IPS DF 4.7 (cell line): ENCODE measurements around the gene NFIB.

Experiments
- DNase-seq: peaks from one replicate; pipeline ENCODE4 v3.0.0-alpha.2; 2013; ENCODE audit warnings: low spot score; ENCODE audit errors: extremely low read depth

NFIB gene

GRCh38 chr9:14249527-14249926 is 64.4 kb downstream of the NFIB start:
- DNase-seq: no peak

- no peak for DNase-seq
Measured at GRCh38 chr9:14248149-14248548, 65.8 kb downstream of the NFIB start.

GRCh38 chr9:14247577-14247976 is 66.4 kb downstream of the NFIB start:
- no peak for DNase-seq

- DNase-seq: no peak
Measured at GRCh38 chr9:14246951-14247350, 67.0 kb downstream of the NFIB start.

- DNase-seq: no peak
Measured at GRCh38 chr9:14245901-14246525, 67.9 kb downstream of the NFIB start.

GRCh38 chr9:14243514-14244042 is 70.4 kb downstream of the NFIB start:
- DNase-seq: no peak

- no peak for DNase-seq
Measured at GRCh38 chr9:14242150-14242805, 71.7 kb downstream of the NFIB start.

- no peak for DNase-seq
Measured at GRCh38 chr9:14240537-14240936, 73.4 kb downstream of the NFIB start.

GRCh38 chr9:14238518-14238917 is 75.4 kb downstream of the NFIB start:
- no peak for DNase-seq

- no peak for DNase-seq
Measured at GRCh38 chr9:14238079-14238478, 75.9 kb downstream of the NFIB start.

GRCh38 chr9:14236591-14236990 is 77.3 kb downstream of the NFIB start:
- no peak for DNase-seq

GRCh38 chr9:14232111-14232510 is 81.8 kb downstream of the NFIB start:
- DNase-seq: no peak

GRCh38 chr9:14231196-14231990 is 82.5 kb downstream of the NFIB start:
- no peak for DNase-seq

- no peak for DNase-seq
Measured at GRCh38 chr9:14228602-14229001, 85.3 kb downstream of the NFIB start.

GRCh38 chr9:14226855-14227532 is 86.9 kb downstream of the NFIB start:
- DNase-seq: no peak

- no peak for DNase-seq
Measured at GRCh38 chr9:14223081-14223480, 90.9 kb downstream of the NFIB start.

- no peak for DNase-seq
Measured at GRCh38 chr9:14222149-14222835, 91.6 kb downstream of the NFIB start.

GRCh38 chr9:14221558-14221957 is 92.4 kb downstream of the NFIB start:
- DNase-seq: no peak

- no peak for DNase-seq
Measured at GRCh38 chr9:14221119-14221518, 92.8 kb downstream of the NFIB start.

- no peak for DNase-seq
Measured at GRCh38 chr9:14220256-14220655, 93.7 kb downstream of the NFIB start.

- DNase-seq: no peak
Measured at GRCh38 chr9:14219850-14220249, 94.1 kb downstream of the NFIB start.
